ENCODE results near the gene CUTC.
A peak's percentile ranks its signal among the peaks of the same experiment; 100 is the strongest.

- TF ChIP-seq CTCF (conservative IDR thresholded peaks at IDR 0.05; ENCODE audit: low read length) = peak; percentile 47
- TF ChIP-seq EZH2phosphoT487 (IDR thresholded peaks at IDR 0.05; ENCODE audit: borderline replicate concordance) = no peak
Observed at GRCh38 chr10:99732033-99732842, at the start of gene CUTC, which contains the start of gene COX15.

Measured in Loucy (cell line).